Natural killer cell (primary cell): ENCODE results near the gene POU5F1. TPM values are rescaled to one million over a fixed set of nuclear protein-coding genes. Genes with fewer than 3 reads are reported as not detected.
A peak's percentile ranks its signal among the peaks of the same experiment; 100 is the strongest.

Experiments used
- ATAC-seq, 3 donors: fragments of 150-1000 bp in 2 of 3; fragments of 200-7000 bp in 1 of 3; cut with Tn5 transposase; 1 replicate in 1 of 3; 2 replicates in 2 of 3; pipeline ENCODE4 v1.10.0; 2021; ENCODE audit warnings: mild to moderate bottlenecking in 2 of 3, moderate library complexity in 2 of 3
- DNase-seq, 2 donors: peaks; one replicate each; pipeline versions ENCODE4 v3.0.0 to v3.0.0-alpha.2; 2013 to 2021; ENCODE audit warnings: mixed read lengths in 1 of 2
- H3K27ac ChIP-seq: one replicate; pipeline ENCODE4 v1.5.1; 2013; ENCODE audit warnings: mild to moderate bottlenecking, low read length
- H3K27me3 ChIP-seq: one replicate; pipeline ENCODE4 v1.6.1; 2013; ENCODE audit warnings: low read length; ENCODE audit not compliant: control insufficient read depth, insufficient read depth
- H3K36me3 ChIP-seq: one replicate; pipeline ENCODE4 v1.6.1; 2013; ENCODE audit warnings: low read length; ENCODE audit not compliant: control insufficient read depth, insufficient read depth
- H3K4me1 ChIP-seq: one replicate; pipeline ENCODE4 v1.6.1; 2013; ENCODE audit warnings: low read length; ENCODE audit not compliant: control insufficient read depth, insufficient read depth
- H3K4me3 ChIP-seq: one replicate; pipeline ENCODE4 v1.5.1; 2013; ENCODE audit warnings: low read length
- H3K9me3 ChIP-seq: one replicate; pipeline ENCODE4 v1.6.1; 2013; ENCODE audit warnings: low read length; ENCODE audit not compliant: control insufficient read depth, insufficient read depth
- H3K27ac Mint-ChIP-seq, 2 donors: one replicate each; pipeline ENCODE4 v1.8.0; 2022; ENCODE audit warnings: mild to moderate bottlenecking in 2 of 2, mixed read lengths in 2 of 2, moderate library complexity in 1 of 2
- H3K27me3 Mint-ChIP-seq, 2 donors: one replicate each; pipeline ENCODE4 v1.8.0; 2022; ENCODE audit warnings: low read depth in 2 of 2, mixed read lengths in 2 of 2
- H3K36me3 Mint-ChIP-seq: one replicate; pipeline ENCODE4 v1.8.0; 2022; ENCODE audit warnings: mixed read lengths
- H3K4me1 Mint-ChIP-seq, 2 donors: one replicate each; pipeline ENCODE4 v1.8.0; 2022; ENCODE audit warnings: mixed read lengths in 2 of 2
- H3K4me3 Mint-ChIP-seq: one replicate; pipeline ENCODE4 v1.8.0; 2022; ENCODE audit warnings: mild to moderate bottlenecking, moderate library complexity, mixed read lengths
- H3K9me3 Mint-ChIP-seq, 2 donors: one replicate each; pipeline ENCODE4 v1.8.0; 2022; ENCODE audit warnings: mixed read lengths in 2 of 2
- CTCF ChIP-seq: fragments of 200-600 bp; IDR thresholded peaks from one replicate; pipeline ENCODE4 v1.8.0; 2022; ENCODE audit warnings: antibody characterized with exemption
- WGBS: methylation state at CpG from one replicate; pipeline ENCODE4 v1.1.7; 2013; ENCODE audit warnings: missing lambda C conversion rate; ENCODE audit not compliant: insufficient coverage; 5-methylcytosine and 5-hydroxymethylcytosine counted together
- intact Hi-C: fragments of 100-400 bp; cut with micrococcal nuclease; formaldehyde crosslinking; loops from one replicate; pipeline ENCODE4 v1.14.2; 2022
- total RNA-seq, 4 donors: library from RNA; stranded (reverse); fragments of 120-200 nt in 1 of 4; gene quantifications; one replicate each; pipeline versions ENCODE4 v1.2.3 to v1.2.4, GENCODE V29; 2013 to 2022

The POU5F1 gene
- total RNA-seq, 3 donors from 2014 or later (not counting 1 experiment from before 2014, with no cell fraction given) = not detected

- Histone ChIP-seq H3K27ac (no peak overlapping the region), H3K9me3 (no peaks in the 10 kb centered on the region), H3K4me1 (no peaks in the 10 kb centered on the region), H3K36me3 (no peaks in the 10 kb centered on the region), H3K4me3 (no peak overlapping the region), H3K27me3 (no peaks in the 10 kb centered on the region)
- intact Hi-C loops = no loop called here
- Mint-ChIP-seq H3K27ac (no peak overlapping the region), H3K4me1 (no peaks in the 10 kb centered on the region), H3K4me3 (no peak overlapping the region), H3K36me3 (no peaks in the 10 kb centered on the region), H3K9me3 (no peaks in the 10 kb centered on the region), H3K27me3 (peaks cover 24 to 34% of the 10 kb centered on the region in 2 donors)
- TF ChIP-seq CTCF = no peak
- DNase-seq (no peak), ATAC-seq (no peak)
- WGBS = 88% methylated on average over 12 of the region's 12 CpGs
Measured at GRCh38 chr6:31115941-31116560, 54.4 kb downstream of the POU5F1 start.

- no peaks in the 10 kb centered on the region for H3K27me3 ChIP-seq
- H3K27me3 Mint-ChIP-seq = peaks cover 26 to 36% of the 10 kb centered on the region in 2 donors
- no peaks in the 10 kb centered on the region for H3K4me1 ChIP-seq
- no peak overlapping the region for H3K27ac ChIP-seq
- H3K27ac Mint-ChIP-seq = no peak overlapping the region
- no peaks in the 10 kb centered on the region for H3K36me3 ChIP-seq
- intact Hi-C loops = no loop called here
- H3K36me3 Mint-ChIP-seq = no peaks in the 10 kb centered on the region
- 41% methylated on average over 8 of the region's 9 CpGs for WGBS
- ATAC-seq = no peak
- no peak overlapping the region for H3K4me3 Mint-ChIP-seq
- no peaks in the 10 kb centered on the region for H3K9me3 ChIP-seq
- no peaks in the 10 kb centered on the region for H3K9me3 Mint-ChIP-seq
- H3K4me1 Mint-ChIP-seq = no peaks in the 10 kb centered on the region
- H3K4me3 ChIP-seq = no peak overlapping the region
- TF ChIP-seq CTCF = no peak
- DNase-seq = peak in 1 of 2 donors; percentile 53
Measured at GRCh38 chr6:31114970-31115849, 55.3 kb downstream of the POU5F1 start.

GRCh38 chr6:31114541-31114878 is 56.0 kb downstream of the POU5F1 start, which contains the start of gene PSORS1C1:
PSORS1C1 (plus strand) TSS chr6:31114800; CDS start chr6:31129633, 14,833 bp downstream.
- H3K27ac ChIP-seq = no peak within 1 kb of the TSS
- H3K4me3 ChIP-seq = no peak within 1 kb of the TSS
- Mint-ChIP-seq H3K27me3 (peaks cover 31 to 43% of the 10 kb centered on the region in 2 donors), H3K9me3 (no peaks in the 10 kb centered on the region), H3K4me3 (no peak within 1 kb of the TSS), H3K4me1 (no peaks in the 10 kb centered on the region), H3K36me3 (no peaks in the 10 kb centered on the region), H3K27ac (no peak within 1 kb of the TSS)
- H3K4me1 ChIP-seq = no peaks in the 10 kb centered on the region
- TF ChIP-seq CTCF = no peak
- 76% methylated on average over 3 of the region's 3 CpGs for WGBS
- DNase-seq (no peak), ATAC-seq (no peak)
- intact Hi-C loops = no loop called here
- no peaks in the 10 kb centered on the region for H3K9me3 ChIP-seq
- H3K36me3 ChIP-seq = no peaks in the 10 kb centered on the region
- H3K27me3 ChIP-seq = no peaks in the 10 kb centered on the region

Other genes starting within 250 kb of the POU5F1 start
- gene SFTA2, start 238.5 kb downstream of the POU5F1 start, total RNA-seq = not detected
- gene MUCL3, start 229.7 kb downstream of the POU5F1 start, total RNA-seq = not detected
- not detected for gene MUC21, start 187.0 kb downstream of the POU5F1 start, total RNA-seq
- gene MUC22, start 160.2 kb downstream of the POU5F1 start, total RNA-seq = not detected
- gene C6orf15, start 58.1 kb downstream of the POU5F1 start, total RNA-seq = not detected
- gene PSORS1C1, start 55.9 kb downstream of the POU5F1 start, total RNA-seq = not detected
- gene CDSN, start 50.2 kb downstream of the POU5F1 start, total RNA-seq = not detected
- gene PSORS1C2, start 31.6 kb downstream of the POU5F1 start, total RNA-seq = not detected
- gene CCHCR1, start 12.9 kb downstream of the POU5F1 start, total RNA-seq = 10 to 100 TPM; 13.0 to 20.7 (median 16.9) TPM
- gene TCF19, start 12.1 kb downstream of the POU5F1 start, total RNA-seq = 10 to 100 TPM in 1 of 3 donors, 1 to 10 TPM in 2; 7.2 to 12.0 (median 9.2) TPM
- 1,000 to 10,000 TPM; 2,828 to 3,894 (median 3,245) TPM for gene HLA-C, start 101.4 kb upstream of the POU5F1 start, total RNA-seq
- over 10,000 TPM in 2 of 3 donors, 1,000 to 10,000 TPM in 1; 9,586 to 11,061 (median 11,048) TPM for gene HLA-B, start 186.5 kb upstream of the POU5F1 start, total RNA-seq
- 10 to 100 TPM in 2 of 3 donors, 1 to 10 TPM in 1; 9.3 to 19.7 (median 11.4) TPM for gene MICA, start 232.9 kb upstream of the POU5F1 start, total RNA-seq